Lower leg skin (tissue), 3 donors: ENCODE measurements around the gene MMS22L.

Experiments
- CTCF ChIP-seq, 3 donors: fragments of 450-650 bp; IDR thresholded peaks; one replicate each; pipeline ENCODE4 v1.5.1; 2016; ENCODE audit warnings: antibody characterized with exemption in 3 of 3, mild to moderate bottlenecking in 3 of 3, moderate library complexity in 2 of 3
- POLR2A ChIP-seq, 2 donors: fragments of 450-650 bp; IDR thresholded peaks; one replicate each; pipeline ENCODE4 v1.6.1; 2016 to 2017; ENCODE audit warnings: antibody characterized with exemption in 2 of 2, mild to moderate bottlenecking in 1 of 2, moderate library complexity in 1 of 2

GRCh38 chr6:97154015-97154414 lies 129.0 kb downstream of the MMS22L start:
- TF ChIP-seq CTCF (IDR thresholded peaks at IDR 0.05) (no peak), POLR2A (IDR thresholded peaks at IDR 0.05) (no peak)
